ENCODE measurements around the gene C3orf22. TPM values are rescaled to one million over a fixed set of nuclear protein-coding genes. Genes with fewer than 3 reads are reported as not detected.

C3orf22 gene
- total and polyA plus RNA-seq, 2 experiments from 2014 or later, result not detected

- no peaks in the 10 kb centered on the region for H3K36me3 ChIP-seq
- DNase-seq (ENCODE audit: low read depth in 1 of 2, low spot score in 1 of 2), result no peak
- TF ChIP-seq CTCF (IDR thresholded peaks at IDR 0.05; ENCODE audit: low read depth, low read length), result no peak
These were observed 40.5 kb downstream of the C3orf22 start for GRCh38 chr3:126517986-126518778.

GRCh38 chr3:126517291-126517951 is 41.3 kb downstream of the C3orf22 start, which contains the start of gene UROC1:
Gene UROC1, minus strand, starts transcription at chr3:126517773. Its CDS starts 54 bp downstream, at chr3:126517719.
- Histone ChIP-seq H3K4me1 (ENCODE audit: low read depth) (no peaks in the 10 kb centered on the region), H3K9me3 (ENCODE audit: low read depth) (no peaks in the 10 kb centered on the region), H3K36me3 (no peaks in the 10 kb centered on the region), H3K27ac (no peak within 1 kb of the TSS), H3K27me3 (peaks cover under 1% of the 10 kb centered on the region), H3K4me3 (no peak within 1 kb of the TSS)
- no peak for TF ChIP-seq CTCF (IDR thresholded peaks at IDR 0.05; ENCODE audit: low read depth, low read length)
- no peak for DNase-seq (ENCODE audit: low read depth in 1 of 2, low spot score in 1 of 2)

More at GRCh38 chr3:126517986-126518778, 40.5 kb downstream of the C3orf22 start:
- no peaks in the 10 kb centered on the region for H3K9me3 ChIP-seq (ENCODE audit: low read depth)
- no peak overlapping the region for H3K27ac ChIP-seq
- H3K4me3 ChIP-seq, result no peak overlapping the region
- H3K4me1 ChIP-seq (ENCODE audit: low read depth), result no peaks in the 10 kb centered on the region
- H3K27me3 ChIP-seq, result peaks cover 9% of the 10 kb centered on the region

- no peaks in the 10 kb centered on the region for H3K27me3 ChIP-seq
- H3K4me1 ChIP-seq (ENCODE audit: low read depth), result no peaks in the 10 kb centered on the region
- H3K27ac ChIP-seq, result no peak overlapping the region
- TF ChIP-seq CTCF (IDR thresholded peaks at IDR 0.05; ENCODE audit: low read depth, low read length), result no peak
- DNase-seq (ENCODE audit: low read depth in 1 of 2, low spot score in 1 of 2), result no peak
- no peaks in the 10 kb centered on the region for H3K36me3 ChIP-seq
- H3K9me3 ChIP-seq (ENCODE audit: low read depth), result no peaks in the 10 kb centered on the region
- H3K4me3 ChIP-seq, result no peak overlapping the region
These were observed 41.8 kb downstream of the C3orf22 start for GRCh38 chr3:126516936-126517290.

- TF ChIP-seq CTCF (IDR thresholded peaks at IDR 0.05; ENCODE audit: low read depth, low read length), result no peak
These were observed 42.4 kb downstream of the C3orf22 start for GRCh38 chr3:126516152-126516935.

GRCh38 chr3:126515066-126515706 is 43.5 kb downstream of the C3orf22 start:
- no peak for TF ChIP-seq CTCF (IDR thresholded peaks at IDR 0.05; ENCODE audit: low read depth, low read length)
- Histone ChIP-seq H3K27me3 (no peaks in the 10 kb centered on the region), H3K4me1 (ENCODE audit: low read depth) (no peaks in the 10 kb centered on the region), H3K4me3 (no peak overlapping the region), H3K9me3 (ENCODE audit: low read depth) (no peaks in the 10 kb centered on the region), H3K27ac (no peak overlapping the region), H3K36me3 (no peaks in the 10 kb centered on the region)
- no peak for DNase-seq (ENCODE audit: low read depth in 1 of 2, low spot score in 1 of 2)

More at GRCh38 chr3:126516152-126516935, 42.4 kb downstream of the C3orf22 start:
- H3K4me1 ChIP-seq (ENCODE audit: low read depth), result no peaks in the 10 kb centered on the region
- H3K36me3 ChIP-seq, result no peaks in the 10 kb centered on the region
- H3K9me3 ChIP-seq (ENCODE audit: low read depth), result no peaks in the 10 kb centered on the region
- H3K4me3 ChIP-seq, result no peak overlapping the region
- H3K27ac ChIP-seq, result no peak overlapping the region
- H3K27me3 ChIP-seq, result no peaks in the 10 kb centered on the region
- DNase-seq (ENCODE audit: low read depth in 1 of 2, low spot score in 1 of 2), result no peak

All from cardiac muscle cell (in vitro differentiated cells and primary cell).